ENCODE results near the gene DAPP1.
"Not testable (repeated sequence)": the region's sequence is repeated elsewhere in the genome, so short reads cannot be mapped to it uniquely, and the experiment has no call there.

DNA sequence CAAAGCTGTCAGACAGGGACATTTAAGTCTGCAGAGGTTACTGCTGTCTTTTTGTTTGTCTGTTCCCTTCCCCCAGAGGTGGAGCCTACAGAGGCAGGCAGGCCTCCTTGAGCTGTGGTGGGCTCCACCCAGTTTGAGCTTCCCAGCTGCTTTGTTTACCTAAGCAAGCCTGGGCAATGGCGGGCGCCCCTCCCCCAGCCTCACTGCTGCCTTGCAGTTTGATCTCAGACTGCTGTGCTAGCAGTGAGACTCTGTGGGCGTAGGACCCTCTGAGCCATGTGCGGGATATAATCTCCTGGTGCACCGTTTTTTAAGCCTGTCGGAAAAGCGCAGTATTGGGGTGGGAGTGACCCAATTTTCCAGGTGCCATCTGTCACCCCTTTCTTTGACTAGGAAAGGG, 45.8 kb upstream of the DAPP1 start:
- TF ChIP-seq, protein P1, sequence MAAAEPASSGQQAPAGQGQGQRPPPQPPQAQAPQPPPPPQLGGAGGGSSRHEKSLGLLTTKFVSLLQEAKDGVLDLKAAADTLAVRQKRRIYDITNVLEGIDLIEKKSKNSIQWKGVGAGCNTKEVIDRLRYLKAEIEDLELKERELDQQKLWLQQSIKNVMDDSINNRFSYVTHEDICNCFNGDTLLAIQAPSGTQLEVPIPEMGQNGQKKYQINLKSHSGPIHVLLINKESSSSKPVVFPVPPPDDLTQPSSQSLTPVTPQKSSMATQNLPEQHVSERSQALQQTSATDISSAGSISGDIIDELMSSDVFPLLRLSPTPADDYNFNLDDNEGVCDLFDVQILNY (CRISPR knock-in tag; IDR thresholded peaks at IDR 0.05): not testable (repeated sequence)
- TF ChIP-seq, protein P2, sequence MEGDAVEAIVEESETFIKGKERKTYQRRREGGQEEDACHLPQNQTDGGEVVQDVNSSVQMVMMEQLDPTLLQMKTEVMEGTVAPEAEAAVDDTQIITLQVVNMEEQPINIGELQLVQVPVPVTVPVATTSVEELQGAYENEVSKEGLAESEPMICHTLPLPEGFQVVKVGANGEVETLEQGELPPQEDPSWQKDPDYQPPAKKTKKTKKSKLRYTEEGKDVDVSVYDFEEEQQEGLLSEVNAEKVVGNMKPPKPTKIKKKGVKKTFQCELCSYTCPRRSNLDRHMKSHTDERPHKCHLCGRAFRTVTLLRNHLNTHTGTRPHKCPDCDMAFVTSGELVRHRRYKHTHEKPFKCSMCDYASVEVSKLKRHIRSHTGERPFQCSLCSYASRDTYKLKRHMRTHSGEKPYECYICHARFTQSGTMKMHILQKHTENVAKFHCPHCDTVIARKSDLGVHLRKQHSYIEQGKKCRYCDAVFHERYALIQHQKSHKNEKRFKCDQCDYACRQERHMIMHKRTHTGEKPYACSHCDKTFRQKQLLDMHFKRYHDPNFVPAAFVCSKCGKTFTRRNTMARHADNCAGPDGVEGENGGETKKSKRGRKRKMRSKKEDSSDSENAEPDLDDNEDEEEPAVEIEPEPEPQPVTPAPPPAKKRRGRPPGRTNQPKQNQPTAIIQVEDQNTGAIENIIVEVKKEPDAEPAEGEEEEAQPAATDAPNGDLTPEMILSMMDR (IDR thresholded peaks at IDR 0.05): not testable (repeated sequence)
- TF ChIP-seq ZNF219 (CRISPR knock-in tag; IDR thresholded peaks at IDR 0.05; ENCODE audit: borderline replicate concordance); SMAD3 (CRISPR knock-in tag; IDR thresholded peaks at IDR 0.05; ENCODE audit: borderline replicate concordance); CREB1 (CRISPR knock-in tag; IDR thresholded peaks at IDR 0.05); NFYB (CRISPR knock-in tag; conservative IDR thresholded peaks at IDR 0.05; ENCODE audit: low read depth): not testable (repeated sequence)
- TF ChIP-seq, protein P3, sequence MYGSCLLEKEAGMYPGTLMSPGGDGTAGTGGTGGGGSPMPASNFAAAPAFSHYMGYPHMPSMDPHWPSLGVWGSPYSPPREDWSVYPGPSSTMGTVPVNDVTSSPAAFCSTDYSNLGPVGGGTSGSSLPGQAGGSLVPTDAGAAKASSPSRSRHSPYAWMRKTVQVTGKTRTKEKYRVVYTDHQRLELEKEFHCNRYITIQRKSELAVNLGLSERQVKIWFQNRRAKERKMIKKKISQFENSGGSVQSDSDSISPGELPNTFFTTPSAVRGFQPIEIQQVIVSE (CRISPR knock-in tag; IDR thresholded peaks at IDR 0.05; ENCODE audit: borderline replicate concordance): not testable (repeated sequence)
- TF ChIP-seq, protein P4, sequence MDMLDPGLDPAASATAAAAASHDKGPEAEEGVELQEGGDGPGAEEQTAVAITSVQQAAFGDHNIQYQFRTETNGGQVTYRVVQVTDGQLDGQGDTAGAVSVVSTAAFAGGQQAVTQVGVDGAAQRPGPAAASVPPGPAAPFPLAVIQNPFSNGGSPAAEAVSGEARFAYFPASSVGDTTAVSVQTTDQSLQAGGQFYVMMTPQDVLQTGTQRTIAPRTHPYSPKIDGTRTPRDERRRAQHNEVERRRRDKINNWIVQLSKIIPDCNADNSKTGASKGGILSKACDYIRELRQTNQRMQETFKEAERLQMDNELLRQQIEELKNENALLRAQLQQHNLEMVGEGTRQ (CRISPR knock-in tag; IDR thresholded peaks at IDR 0.05): not testable (repeated sequence)
